ENCODE measurements around the gene DMP1. TPM values are rescaled to one million over a fixed set of nuclear protein-coding genes. Genes with fewer than 3 reads are reported as not detected.
"Not testable (repeated sequence)": the region's sequence is repeated elsewhere in the genome, so short reads cannot be mapped to it uniquely, and the experiment has no call there.

The DMP1 gene
- total and polyA plus RNA-seq, 8 donors, result 0.07 to 0.09 (median 0.07) TPM; not detected in 5

DNA sequence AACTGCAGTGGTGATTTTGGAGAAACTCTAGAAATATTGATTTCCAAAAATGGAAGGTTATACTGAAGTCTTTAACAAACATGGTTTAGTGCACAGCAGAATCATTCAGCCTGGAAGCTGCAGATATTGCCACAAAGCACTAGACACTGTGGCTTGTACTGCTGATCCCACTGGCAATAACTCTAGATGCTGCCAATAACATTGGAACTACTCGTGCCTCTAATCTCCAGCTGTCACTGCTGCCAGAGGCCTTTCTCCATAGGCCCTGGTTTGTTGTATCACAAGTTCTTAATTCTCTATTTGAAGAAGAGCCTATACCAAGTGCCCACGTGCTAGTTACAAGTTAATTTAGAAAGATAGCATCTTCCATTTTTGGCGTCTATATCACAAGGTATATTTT lies 19.3 kb downstream of the DMP1 start:
- Histone ChIP-seq H3K36me3 (no peaks in the 10 kb centered on the region), H3K4me3 (no peak overlapping the region), H3K27ac (no peak overlapping the region), H3K27me3 (no peaks in the 10 kb centered on the region), H3K9me3 (peaks cover 0 to 23% of the 10 kb centered on the region in 2 donors), H3K4me1 (no peaks in the 10 kb centered on the region)
- DNase-seq, result no peak
- TF ChIP-seq, protein P1, sequence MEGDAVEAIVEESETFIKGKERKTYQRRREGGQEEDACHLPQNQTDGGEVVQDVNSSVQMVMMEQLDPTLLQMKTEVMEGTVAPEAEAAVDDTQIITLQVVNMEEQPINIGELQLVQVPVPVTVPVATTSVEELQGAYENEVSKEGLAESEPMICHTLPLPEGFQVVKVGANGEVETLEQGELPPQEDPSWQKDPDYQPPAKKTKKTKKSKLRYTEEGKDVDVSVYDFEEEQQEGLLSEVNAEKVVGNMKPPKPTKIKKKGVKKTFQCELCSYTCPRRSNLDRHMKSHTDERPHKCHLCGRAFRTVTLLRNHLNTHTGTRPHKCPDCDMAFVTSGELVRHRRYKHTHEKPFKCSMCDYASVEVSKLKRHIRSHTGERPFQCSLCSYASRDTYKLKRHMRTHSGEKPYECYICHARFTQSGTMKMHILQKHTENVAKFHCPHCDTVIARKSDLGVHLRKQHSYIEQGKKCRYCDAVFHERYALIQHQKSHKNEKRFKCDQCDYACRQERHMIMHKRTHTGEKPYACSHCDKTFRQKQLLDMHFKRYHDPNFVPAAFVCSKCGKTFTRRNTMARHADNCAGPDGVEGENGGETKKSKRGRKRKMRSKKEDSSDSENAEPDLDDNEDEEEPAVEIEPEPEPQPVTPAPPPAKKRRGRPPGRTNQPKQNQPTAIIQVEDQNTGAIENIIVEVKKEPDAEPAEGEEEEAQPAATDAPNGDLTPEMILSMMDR (IDR thresholded peaks at IDR 0.05), result no peak
- intact Hi-C loops (cut with DNase I), result no loop called here
- ATAC-seq, result no peak

DNA sequence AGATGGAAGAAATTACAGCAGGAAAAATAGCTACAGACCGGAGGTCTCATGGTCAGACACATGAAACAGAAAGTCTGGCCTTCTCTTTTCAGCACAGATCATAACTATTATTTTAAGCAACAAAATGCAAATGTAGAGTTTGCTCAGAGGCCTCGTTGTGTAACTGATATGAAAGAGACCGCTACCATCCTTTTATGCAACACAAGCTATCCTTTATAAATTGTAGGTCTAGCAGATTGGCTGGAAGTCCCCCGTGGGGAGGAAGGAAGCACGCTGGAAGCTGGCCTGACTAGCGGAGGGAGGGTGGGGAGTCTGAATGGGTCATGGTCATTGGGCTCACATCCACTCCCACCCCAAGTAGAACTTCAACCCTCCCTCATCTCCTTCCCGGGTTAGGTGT lies 27.7 kb downstream of the DMP1 start:
- Histone ChIP-seq H3K27ac (no peak overlapping the region), H3K4me1 (no peaks in the 10 kb centered on the region), H3K4me3 (no peak overlapping the region), H3K27me3 (no peaks in the 10 kb centered on the region), H3K9me3 (peaks cover 0 to 11% of the 10 kb centered on the region in 2 donors), H3K36me3 (no peaks in the 10 kb centered on the region)
- ATAC-seq, result peak; percentile 39
- peak in 1 of 4 donors; percentile 21 for DNase-seq
- intact Hi-C loops (cut with DNase I), result no loop called here
- TF ChIP-seq, protein P1 (IDR thresholded peaks at IDR 0.05), result no peak

DNA sequence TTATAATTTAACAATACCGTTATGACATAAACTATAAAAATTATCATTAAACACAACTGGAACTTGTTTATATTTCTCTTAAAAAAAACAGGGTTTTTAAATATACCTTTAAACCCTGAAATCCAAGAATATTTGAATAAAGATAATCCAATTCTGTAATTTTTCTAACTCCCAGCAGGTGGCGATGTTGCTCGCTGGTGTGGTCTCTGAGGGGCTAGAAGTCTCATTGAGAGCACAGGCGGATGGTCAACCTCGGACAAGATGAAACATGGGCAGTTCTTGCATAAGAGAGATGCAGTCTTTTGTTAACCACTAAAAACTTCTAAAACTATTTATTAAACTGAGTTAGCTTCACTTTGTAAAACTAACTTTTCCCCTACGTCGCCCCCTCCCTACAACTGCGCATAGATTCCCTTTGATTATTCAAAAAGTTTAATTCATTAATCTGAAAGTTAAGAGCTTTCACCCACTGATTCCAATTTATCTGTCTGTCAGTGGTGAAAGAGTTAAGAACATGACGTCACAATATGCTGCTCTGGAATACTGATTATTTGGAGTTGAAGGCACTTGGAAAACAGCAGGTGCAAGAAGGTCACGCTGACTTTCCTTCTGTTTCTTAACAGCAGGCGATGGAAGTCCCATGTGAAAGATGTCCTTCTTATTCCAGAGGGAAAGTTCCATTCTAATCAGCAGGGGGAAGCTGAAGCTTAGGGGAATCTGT lies 29.5 kb downstream of the DMP1 start:
- ATAC-seq (peak; percentile 77), DNase-seq (peak in 2 of 4 donors; percentile 51 to 75)
- intact Hi-C loops (cut with DNase I), result loop anchor here in 1 of 2 donors (5.0 kb wide), 1 partner anchor 168 kb away; no protein-coding TSS in a partner anchor
- TF ChIP-seq, protein P1 (IDR thresholded peaks at IDR 0.05), result peak; percentile 60 to 78
- Histone ChIP-seq H3K36me3 (no peaks in the 10 kb centered on the region), H3K9me3 (peaks cover 0 to 5% of the 10 kb centered on the region in 2 donors), H3K27me3 (no peaks in the 10 kb centered on the region), H3K4me3 (no peak overlapping the region), H3K4me1 (no peaks in the 10 kb centered on the region), H3K27ac (no peak overlapping the region)

DNA sequence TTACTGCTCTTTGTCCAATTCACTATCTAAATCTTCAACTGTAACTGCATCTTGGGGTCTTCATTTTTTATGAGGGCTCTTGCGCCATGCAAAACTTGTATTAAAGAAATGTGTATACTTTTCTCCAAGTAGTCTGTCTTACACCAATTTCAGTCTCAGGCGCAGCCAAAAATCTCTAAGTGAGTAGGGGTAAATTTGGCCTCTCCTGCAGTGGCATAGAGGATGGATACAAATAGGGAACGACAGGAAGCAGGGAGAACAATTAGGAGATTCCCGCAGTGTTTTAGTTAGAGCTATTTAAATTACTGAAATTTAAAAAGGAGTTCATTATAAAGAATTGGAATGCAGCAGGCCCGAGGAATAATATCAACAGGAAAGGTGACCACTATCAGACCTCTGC lies 30.2 kb downstream of the DMP1 start:
- no peaks in the 10 kb centered on the region for H3K27me3 ChIP-seq
- ATAC-seq (no peak), DNase-seq (no peak)
- H3K4me3 ChIP-seq, result no peak overlapping the region
- intact Hi-C loops (cut with DNase I), result loop anchor here in 1 of 2 donors (5.0 kb wide), 1 partner anchor 167 kb away; no protein-coding TSS in a partner anchor
- no peaks in the 10 kb centered on the region for H3K4me1 ChIP-seq
- TF ChIP-seq, protein P1 (IDR thresholded peaks at IDR 0.05), result no peak
- peaks cover 0 to 5% of the 10 kb centered on the region in 2 donors for H3K9me3 ChIP-seq
- no peaks in the 10 kb centered on the region for H3K36me3 ChIP-seq
- no peak overlapping the region for H3K27ac ChIP-seq

DNA sequence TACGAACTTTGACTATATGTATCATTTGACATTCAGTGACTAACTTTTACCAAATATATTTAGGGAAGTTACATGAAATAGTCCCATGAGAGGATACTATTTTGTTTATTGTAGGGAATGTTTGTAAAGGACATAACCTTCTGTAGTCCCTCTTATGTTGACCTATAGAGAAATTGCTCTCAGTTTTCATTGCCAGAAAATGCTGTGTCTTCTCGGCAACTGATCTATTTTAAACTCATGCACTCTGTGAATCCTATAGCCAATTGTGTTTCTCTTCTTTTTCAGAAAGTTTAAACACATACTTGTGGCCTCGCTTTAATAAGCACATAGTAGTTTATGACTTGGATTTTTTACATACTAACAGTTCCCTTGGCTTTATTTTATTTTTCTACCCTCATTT lies 38.2 kb downstream of the DMP1 start:
- Histone ChIP-seq H3K36me3 (no peaks in the 10 kb centered on the region), H3K27ac (no peak overlapping the region), H3K4me1 (no peaks in the 10 kb centered on the region), H3K27me3 (no peaks in the 10 kb centered on the region), H3K9me3 (peaks cover 0 to 30% of the 10 kb centered on the region in 2 donors), H3K4me3 (no peak overlapping the region)
- ATAC-seq, result no peak
- DNase-seq, result no peak
- TF ChIP-seq, protein P1 (IDR thresholded peaks at IDR 0.05), result no peak
- intact Hi-C loops (cut with DNase I), result no loop called here

DNA sequence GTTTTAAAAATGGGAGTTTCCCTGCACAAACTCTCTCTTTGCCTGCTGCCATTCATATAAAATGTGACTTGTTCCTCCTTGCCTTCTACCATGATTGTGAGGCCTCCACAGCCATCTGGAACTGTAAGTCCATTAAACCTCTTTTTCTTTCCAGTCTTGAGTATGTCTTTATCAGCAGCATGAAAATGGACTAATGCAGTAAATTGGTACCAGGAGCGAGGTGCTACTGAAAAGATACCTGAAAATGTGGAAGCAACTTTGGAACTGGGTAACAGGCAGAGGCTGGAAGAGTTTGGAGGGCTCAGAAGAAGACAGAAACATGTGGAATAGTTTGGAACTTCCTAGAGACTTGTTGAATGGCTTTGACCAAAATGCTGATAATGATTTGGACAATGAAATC lies 40.9 kb downstream of the DMP1 start:
- H3K36me3 ChIP-seq; ATAC-seq; intact Hi-C loops (cut with DNase I); H3K4me3 ChIP-seq; H3K4me1 ChIP-seq; H3K27me3 ChIP-seq; DNase-seq; H3K27ac ChIP-seq: not testable (repeated sequence)
- peaks cover 0 to 33% of the 10 kb centered on the region in 2 donors for H3K9me3 ChIP-seq

DNA sequence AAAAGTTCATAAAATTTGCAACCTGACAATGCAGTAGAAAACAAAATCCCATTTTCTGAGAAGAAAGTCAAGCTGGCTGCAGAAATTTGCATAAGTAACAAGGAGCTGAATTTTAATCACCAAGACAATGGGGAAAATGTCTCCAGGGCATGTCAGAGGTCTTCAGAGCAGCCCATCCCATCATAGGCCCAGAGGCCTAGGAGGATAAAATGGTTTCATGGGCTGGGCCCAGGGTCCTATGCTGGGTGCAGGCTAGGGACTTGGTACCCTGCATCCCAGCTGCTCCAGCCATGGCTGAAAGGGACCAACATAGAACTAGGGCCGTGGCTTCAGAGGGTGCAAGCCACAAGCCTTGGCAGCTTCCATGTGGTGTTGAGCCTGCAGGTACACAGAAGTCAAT lies 42.0 kb downstream of the DMP1 start:
- H3K4me1 ChIP-seq; H3K4me3 ChIP-seq; intact Hi-C loops (cut with DNase I); ATAC-seq; H3K36me3 ChIP-seq; DNase-seq; H3K27ac ChIP-seq; H3K27me3 ChIP-seq: not testable (repeated sequence)
- H3K9me3 ChIP-seq, result peaks cover 0 to 33% of the 10 kb centered on the region in 2 donors
